ENCODE data around the gene TCP1. TPM values are rescaled to one million over a fixed set of nuclear protein-coding genes. Genes with fewer than 3 reads are reported as not detected.
"Not testable (repeated sequence)": the region's sequence is repeated elsewhere in the genome, so short reads cannot be mapped to it uniquely, and the experiment has no call there.

Gene TCP1
- total RNA-seq, 1 donor, result 314 TPM

GRCh38 chr6:159778131-159778530, 11.3 kb downstream of the TCP1 start:
- no peak for DNase-seq (ENCODE audit: low read depth in 2 of 3, low spot score in 2 of 3)

- DNase-seq (ENCODE audit: low read depth in 2 of 3, low spot score in 2 of 3), result no peak
These were observed 12.0 kb downstream of the TCP1 start for GRCh38 chr6:159777240-159777904.

- no peak for DNase-seq (ENCODE audit: low read depth in 2 of 3, low spot score in 2 of 3)
These were observed 17.2 kb downstream of the TCP1 start for GRCh38 chr6:159772196-159772595.

GRCh38 chr6:159769470-159769869, 19.9 kb downstream of the TCP1 start:
- DNase-seq (ENCODE audit: low read depth in 2 of 3, low spot score in 2 of 3), result no peak

- DNase-seq (ENCODE audit: low read depth in 2 of 3, low spot score in 2 of 3), result no peak
These were observed 22.5 kb downstream of the TCP1 start for GRCh38 chr6:159766906-159767305.

GRCh38 chr6:159762681-159763293, 26.6 kb downstream of the TCP1 start:
- DNase-seq (ENCODE audit: low read depth in 2 of 3, low spot score in 2 of 3), result peak; percentile 17 to 31 (median 27)

- peak; percentile 89 to 96 (median 91) for DNase-seq (ENCODE audit: low read depth in 2 of 3, low spot score in 2 of 3)
These were observed 27.3 kb downstream of the TCP1 start, which contains the start of gene ACAT2 for GRCh38 chr6:159761873-159762680. ACAT2 (plus strand) TSS chr6:159762045; CDS start chr6:159762088, 43 bp downstream.

- DNase-seq (ENCODE audit: low read depth in 2 of 3, low spot score in 2 of 3), result no peak
These were observed 28.1 kb downstream of the TCP1 start for GRCh38 chr6:159761129-159761872.

GRCh38 chr6:159760602-159761057, 28.8 kb downstream of the TCP1 start:
- no peak for DNase-seq (ENCODE audit: low read depth in 2 of 3, low spot score in 2 of 3)

- DNase-seq (ENCODE audit: low read depth in 2 of 3, low spot score in 2 of 3), result no peak
These were observed 29.8 kb downstream of the TCP1 start for GRCh38 chr6:159759645-159760044.

- no peak for DNase-seq (ENCODE audit: low read depth in 2 of 3, low spot score in 2 of 3)
These were observed 31.1 kb downstream of the TCP1 start for GRCh38 chr6:159758031-159759001.

GRCh38 chr6:159756508-159756907, 32.9 kb downstream of the TCP1 start:
- DNase-seq (ENCODE audit: low read depth in 2 of 3, low spot score in 2 of 3), result no peak

- DNase-seq (ENCODE audit: low read depth in 2 of 3, low spot score in 2 of 3), result no peak
These were observed 34.2 kb downstream of the TCP1 start for GRCh38 chr6:159754959-159755914.

GRCh38 chr6:159754401-159754800, 35.0 kb downstream of the TCP1 start:
- no peak for DNase-seq (ENCODE audit: low read depth in 2 of 3, low spot score in 2 of 3)

- no peak for DNase-seq (ENCODE audit: low read depth in 2 of 3, low spot score in 2 of 3)
These were observed 36.1 kb downstream of the TCP1 start for GRCh38 chr6:159753081-159753872.

- DNase-seq (ENCODE audit: low read depth in 2 of 3, low spot score in 2 of 3), result no peak
These were observed 38.0 kb downstream of the TCP1 start for GRCh38 chr6:159751448-159751847.

GRCh38 chr6:159748127-159748526, 41.3 kb downstream of the TCP1 start:
- not testable (repeated sequence) for DNase-seq (ENCODE audit: low read depth in 2 of 3, low spot score in 2 of 3)

GRCh38 chr6:159746759-159747158, 42.6 kb downstream of the TCP1 start:
- no peak for DNase-seq (ENCODE audit: low read depth in 2 of 3, low spot score in 2 of 3)

Measured in hematopoietic multipotent progenitor cell (in vitro differentiated cells).